Astrocyte of the cerebellum (primary cell): ENCODE data around the gene FAM83E.
A peak's percentile ranks its signal among the peaks of the same experiment; 100 is the strongest.
"Not testable (repeated sequence)": the region's sequence is repeated elsewhere in the genome, so short reads cannot be mapped to it uniquely, and the experiment has no call there.

Experiments
- DNase-seq: peaks from one replicate; pipeline ENCODE4 v3.0.0-alpha.2; 2011; ENCODE audit warnings: low read depth
- H3K4me3 ChIP-seq: 2 replicates; pipeline ENCODE4 v1.5.1; 2011; ENCODE audit warnings: mild to moderate bottlenecking, low read depth, low read length, moderate library complexity
- CTCF ChIP-seq: IDR thresholded peaks from 2 replicates; pipeline ENCODE4 v1.5.1; 2012; ENCODE audit warnings: low read length, low read depth, moderate library complexity, mild to moderate bottlenecking; ENCODE audit errors: missing control alignments
- in situ Hi-C: cut with HindIII; loops from 2 replicates; pipeline ENCODE4 v1.10.0; 2017; ENCODE audit warnings: low sequenced_read_pairs

The FAM83E gene

GRCh38 chr19:48632692-48633147 lies 17.8 kb upstream of the FAM83E start:
- no peak for TF ChIP-seq CTCF
- in situ Hi-C loops: no loop called here
- no peak overlapping the region for H3K4me3 ChIP-seq
- no peak for DNase-seq

- DNase-seq, H3K4me3 ChIP-seq, in situ Hi-C loops: not testable (repeated sequence)
Measured at GRCh38 chr19:48632286-48632685, 17.4 kb upstream of the FAM83E start.

GRCh38 chr19:48631225-48631624 lies 16.3 kb upstream of the FAM83E start:
- no peak for DNase-seq
- TF ChIP-seq CTCF: no peak
- in situ Hi-C loops: no loop called here
- H3K4me3 ChIP-seq: no peak overlapping the region

GRCh38 chr19:48630296-48631063 lies 15.6 kb upstream of the FAM83E start:
- H3K4me3 ChIP-seq: no peak overlapping the region
- in situ Hi-C loops: no loop called here
- peak; percentile 21 for TF ChIP-seq CTCF
- DNase-seq: no peak

GRCh38 chr19:48629599-48630295 lies 14.9 kb upstream of the FAM83E start:
- in situ Hi-C loops: no loop called here
- no peak overlapping the region for H3K4me3 ChIP-seq
- DNase-seq: no peak
- TF ChIP-seq CTCF: no peak

GRCh38 chr19:48629297-48629598 lies 14.4 kb upstream of the FAM83E start:
- TF ChIP-seq CTCF: no peak
- in situ Hi-C loops: no loop called here
- DNase-seq: no peak
- no peak overlapping the region for H3K4me3 ChIP-seq
